Limb (tissue), 2 donors: ENCODE results near the gene CIPC.

Source experiments
- DNase-seq, 2 donors: peaks; one replicate each; pipeline ENCODE4 v3.0.0-alpha.2; 2016; ENCODE audit errors: extremely low spot score in 2 of 2

Gene CIPC

DNA sequence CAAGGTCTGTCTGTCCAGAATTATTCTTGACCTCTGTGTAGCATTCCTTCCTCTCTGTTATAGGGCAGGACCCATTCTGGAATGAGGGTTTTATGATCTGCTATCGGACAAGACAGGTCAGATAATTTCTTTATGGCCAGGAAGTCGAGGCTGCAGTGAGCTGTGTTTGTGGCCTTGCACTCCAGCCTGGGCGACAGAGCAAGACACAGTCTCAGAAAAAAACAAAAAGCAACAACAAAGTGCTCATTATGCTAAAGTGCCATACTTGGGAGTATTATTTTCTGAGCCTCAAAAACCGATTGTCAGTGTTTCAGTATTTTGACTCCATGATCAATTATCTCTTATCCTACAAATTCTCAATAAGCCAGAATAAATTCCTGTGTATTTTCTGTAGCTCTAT is 4.1 kb downstream of the CIPC start:
- no peak for DNase-seq

DNA sequence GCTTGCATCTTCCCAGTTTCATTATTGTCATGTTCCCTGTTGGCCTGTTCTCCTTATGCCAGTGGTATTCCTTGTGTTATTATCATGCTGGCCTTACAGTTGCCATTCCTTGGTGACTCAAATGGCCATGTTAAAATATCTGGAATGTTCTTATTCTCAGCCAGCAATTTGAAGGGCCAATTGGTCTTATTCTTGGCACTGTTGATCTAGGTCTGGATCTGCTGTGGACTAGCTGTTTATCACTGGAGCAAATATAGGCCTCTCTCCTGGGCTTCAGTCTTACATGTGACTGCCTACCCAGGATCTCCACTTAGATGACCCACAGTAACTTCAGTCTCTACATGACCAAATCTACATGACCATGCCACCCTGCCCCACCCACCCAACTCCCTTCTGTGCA is 5.4 kb downstream of the CIPC start:
- DNase-seq, result no peak

DNA sequence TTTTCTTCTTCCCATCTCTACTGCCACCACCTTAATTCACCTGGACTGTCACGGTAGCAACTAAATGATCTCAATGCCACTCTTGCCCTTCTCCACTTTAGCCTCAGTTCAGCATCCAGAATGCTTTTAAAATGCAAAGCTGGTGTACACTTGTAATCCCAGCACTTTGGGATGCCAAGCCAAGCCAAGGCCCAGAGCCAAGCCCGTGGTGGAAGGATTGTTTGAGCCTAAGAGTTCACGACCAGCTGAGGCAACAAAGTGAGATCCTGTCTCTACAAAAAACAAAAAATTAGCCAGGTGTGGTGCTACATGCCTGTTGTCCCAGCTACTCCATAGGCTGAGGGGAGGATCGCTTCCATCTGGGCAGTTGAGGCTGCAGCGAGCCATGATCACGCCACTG is 5.9 kb downstream of the CIPC start:
- no peak for DNase-seq

DNA sequence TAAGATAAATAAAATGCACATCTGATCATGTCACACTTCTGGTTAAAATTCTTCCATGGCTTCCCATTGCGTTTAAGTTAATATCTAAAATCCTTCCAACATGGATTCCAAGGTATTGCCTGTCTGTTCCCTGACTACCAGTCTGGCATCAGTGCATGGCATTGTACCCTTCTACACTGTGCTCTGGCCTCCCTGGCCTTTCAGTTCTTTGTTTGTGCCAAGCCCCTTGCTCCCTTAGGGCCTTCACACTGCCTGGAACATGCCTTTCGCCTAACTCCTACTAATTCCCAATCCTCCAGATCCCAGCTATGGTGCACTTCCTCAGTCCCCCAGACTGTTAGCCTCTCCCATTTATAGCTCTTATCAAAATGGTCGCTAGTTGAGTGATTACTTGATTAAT is 6.3 kb downstream of the CIPC start:
- no peak for DNase-seq

DNA sequence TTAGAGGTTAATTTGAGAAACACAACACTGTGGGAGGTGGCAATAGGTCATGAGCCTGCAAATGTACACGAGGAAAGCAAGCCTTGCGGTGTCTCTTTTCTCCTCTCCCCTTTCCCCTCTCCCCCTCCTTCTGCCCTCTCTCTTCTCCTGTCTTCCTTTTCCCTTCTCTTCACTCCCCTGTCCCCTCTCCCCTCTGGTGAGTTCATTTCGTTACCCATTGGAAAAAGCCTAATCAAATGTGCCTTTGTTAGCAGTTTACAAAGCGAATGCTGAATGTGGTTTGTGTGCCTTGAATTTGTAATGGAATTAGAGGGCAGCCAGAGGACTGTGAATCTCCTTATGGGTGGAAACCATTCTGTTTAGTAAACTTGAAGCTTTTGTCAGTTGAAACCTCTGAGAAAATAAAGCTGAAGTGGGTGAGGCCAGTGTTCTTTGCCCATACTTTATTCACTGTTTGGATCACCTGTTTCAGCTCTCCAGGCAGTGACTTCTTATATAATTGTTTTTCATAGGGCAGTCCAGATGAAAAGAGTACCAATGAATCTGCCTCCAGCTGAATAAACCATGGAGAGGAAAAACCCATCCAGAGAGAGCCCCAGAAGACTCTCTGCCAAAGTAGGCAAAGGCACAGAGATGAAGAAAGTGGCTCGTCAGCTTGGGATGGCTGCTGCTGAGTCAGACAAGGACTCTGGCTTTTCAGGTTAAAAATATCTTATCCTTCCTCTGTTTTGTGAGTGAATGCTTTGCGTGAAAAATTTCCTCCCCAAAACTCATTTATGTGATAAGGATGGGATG is 7.3 kb downstream of the CIPC start:
- DNase-seq, result no peak

DNA sequence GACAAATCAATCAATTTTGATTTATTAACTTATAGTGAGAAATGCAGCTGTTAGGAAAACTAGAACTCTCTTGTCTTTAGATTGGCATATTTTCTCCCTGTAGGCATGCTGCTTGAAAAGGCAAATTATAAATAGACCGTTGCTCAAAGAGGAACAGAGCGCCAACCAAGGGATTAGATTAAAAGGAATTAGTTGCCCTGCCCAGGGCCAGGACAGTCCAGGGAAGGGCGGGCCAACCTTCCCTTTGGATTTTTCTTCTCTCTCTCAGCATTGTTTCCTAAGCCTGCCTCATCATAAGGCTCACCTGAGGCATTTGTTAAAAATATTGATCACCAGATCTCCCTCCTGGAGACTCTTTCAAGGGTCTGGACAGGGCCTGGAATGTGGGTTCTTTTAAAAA is 8.6 kb downstream of the CIPC start:
- DNase-seq, result no peak

DNA sequence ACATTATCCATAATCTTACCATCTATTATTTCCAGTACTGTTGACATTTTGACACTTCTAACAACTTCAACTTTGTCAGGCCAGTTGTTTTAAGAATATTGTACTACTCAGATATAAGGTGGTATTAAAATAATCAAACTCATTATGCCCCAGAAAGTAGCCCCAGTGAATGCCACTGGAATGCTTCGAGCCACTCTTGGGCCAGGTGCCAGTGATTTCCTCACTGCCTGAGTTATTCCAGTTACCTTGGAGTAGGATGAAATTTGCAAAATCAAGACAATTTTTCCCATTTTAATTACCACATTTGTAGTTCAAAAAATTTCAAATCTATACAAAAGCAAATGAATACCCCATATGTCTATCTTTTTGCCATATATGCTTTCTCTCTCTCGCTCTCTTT is 9.2 kb downstream of the CIPC start:
- no peak for DNase-seq

DNA sequence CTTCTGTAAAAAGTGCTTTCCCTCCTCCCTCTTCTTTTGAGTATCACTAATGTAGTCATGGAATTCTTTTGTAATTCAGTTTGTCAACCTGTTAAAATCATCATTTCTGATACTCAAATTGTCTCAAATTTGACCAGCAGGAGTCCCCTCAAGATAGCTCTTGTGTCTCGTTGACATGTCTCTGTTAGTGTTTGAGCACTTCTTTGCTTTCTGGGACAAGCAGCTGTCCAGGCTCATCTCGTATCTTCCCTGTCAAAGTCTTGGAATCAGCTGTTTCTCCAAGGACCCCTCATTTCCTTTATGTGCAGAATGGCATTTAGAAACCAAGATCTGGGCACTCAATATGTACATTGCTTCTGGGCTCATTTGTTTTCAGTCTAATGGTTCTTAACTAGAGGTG is 10.7 kb downstream of the CIPC start:
- no peak for DNase-seq

DNA sequence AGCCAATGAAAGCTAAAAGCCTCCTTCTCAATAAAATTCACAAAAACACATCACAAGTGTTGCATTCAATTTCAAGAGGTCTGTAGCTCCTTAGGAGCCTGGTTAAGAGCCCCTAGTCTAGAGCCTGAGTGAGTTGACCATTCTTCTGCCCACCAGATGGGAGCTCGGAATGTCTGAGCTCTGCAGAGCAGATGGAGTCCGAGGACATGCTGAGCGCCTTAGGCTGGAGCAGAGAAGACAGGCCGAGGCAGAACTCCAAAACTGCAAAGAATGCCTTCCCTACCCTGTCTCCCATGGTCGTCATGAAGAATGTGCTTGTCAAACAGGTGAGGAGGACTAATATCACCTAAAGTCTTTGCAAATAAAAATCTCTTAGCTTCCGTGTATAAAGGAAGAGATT is 11.6 kb downstream of the CIPC start:
- no peak for DNase-seq

DNA sequence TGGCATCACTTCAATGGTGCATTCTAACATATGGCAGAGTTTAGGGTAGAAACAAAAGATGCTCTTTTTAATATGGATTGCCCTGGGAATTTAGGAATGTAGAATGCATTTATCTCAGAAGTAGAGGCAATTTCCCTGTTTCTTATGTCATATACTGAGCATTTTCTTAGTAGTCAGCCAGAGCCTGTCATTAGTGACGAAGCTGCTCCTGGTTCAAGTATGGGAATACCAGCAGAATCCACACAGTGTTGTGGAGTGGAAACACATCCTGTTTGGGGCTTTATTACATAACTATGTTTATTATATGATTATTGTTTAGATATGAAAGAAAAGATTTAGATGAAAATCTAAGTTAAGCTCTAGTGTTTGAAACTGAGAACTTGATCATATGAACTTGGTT is 12.2 kb downstream of the CIPC start:
- no peak for DNase-seq

DNA sequence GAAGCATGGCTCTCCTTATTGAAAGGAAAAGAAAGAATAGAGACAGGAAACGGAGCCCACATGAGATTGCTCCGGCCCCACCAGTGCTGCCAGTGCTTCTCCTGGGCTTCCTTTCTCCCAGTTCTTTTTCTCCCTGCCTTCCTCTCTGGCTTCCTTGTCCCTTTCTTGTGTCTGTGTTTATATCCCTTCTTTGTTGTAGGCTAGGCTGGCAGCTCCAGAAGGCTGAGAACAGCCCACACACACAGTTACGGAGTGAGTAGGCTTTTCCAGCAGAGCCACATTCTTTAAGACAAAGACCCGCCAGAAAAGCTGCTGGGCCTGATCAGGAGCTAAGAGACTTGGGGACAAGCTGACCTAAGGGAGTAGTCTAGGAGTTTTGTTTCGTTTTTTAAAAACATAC is 13.0 kb downstream of the CIPC start:
- no peak for DNase-seq

DNA sequence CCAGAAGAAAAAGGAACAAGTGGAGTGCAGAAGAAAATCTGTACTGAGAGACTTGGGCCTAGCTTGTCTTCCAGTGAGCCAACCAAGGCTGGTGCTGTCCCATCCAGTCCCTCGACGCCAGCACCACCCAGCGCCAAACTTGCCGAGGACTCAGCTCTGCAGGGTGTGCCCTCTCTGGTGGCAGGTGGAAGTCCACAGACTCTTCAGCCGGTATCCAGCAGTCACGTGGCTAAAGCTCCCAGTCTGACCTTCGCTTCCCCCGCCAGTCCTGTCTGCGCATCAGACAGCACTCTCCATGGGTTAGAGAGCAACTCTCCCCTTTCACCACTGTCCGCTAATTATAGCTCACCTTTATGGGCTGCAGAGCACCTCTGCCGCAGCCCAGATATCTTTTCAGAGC is 15.6 kb downstream of the CIPC start:
- DNase-seq, result no peak

DNA sequence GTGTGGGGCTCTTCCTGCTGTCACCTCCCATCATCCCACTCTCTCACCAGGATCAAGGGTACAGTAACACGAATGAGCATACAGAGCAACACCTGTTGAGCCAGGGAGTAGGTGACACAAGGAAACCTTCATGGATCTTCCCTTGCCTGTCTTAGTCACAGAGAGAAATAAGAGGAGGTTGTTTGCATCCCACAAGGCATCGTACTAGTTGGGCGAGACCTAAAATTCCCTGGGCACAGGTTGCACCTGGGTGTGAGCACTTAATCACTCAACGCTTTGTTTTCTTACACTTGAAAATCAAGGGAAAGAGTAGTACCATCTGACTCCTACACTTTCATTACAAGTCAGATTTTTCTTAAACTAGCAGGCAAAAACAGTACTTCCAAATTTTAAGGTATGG is 16.6 kb downstream of the CIPC start:
- DNase-seq, result no peak

DNA sequence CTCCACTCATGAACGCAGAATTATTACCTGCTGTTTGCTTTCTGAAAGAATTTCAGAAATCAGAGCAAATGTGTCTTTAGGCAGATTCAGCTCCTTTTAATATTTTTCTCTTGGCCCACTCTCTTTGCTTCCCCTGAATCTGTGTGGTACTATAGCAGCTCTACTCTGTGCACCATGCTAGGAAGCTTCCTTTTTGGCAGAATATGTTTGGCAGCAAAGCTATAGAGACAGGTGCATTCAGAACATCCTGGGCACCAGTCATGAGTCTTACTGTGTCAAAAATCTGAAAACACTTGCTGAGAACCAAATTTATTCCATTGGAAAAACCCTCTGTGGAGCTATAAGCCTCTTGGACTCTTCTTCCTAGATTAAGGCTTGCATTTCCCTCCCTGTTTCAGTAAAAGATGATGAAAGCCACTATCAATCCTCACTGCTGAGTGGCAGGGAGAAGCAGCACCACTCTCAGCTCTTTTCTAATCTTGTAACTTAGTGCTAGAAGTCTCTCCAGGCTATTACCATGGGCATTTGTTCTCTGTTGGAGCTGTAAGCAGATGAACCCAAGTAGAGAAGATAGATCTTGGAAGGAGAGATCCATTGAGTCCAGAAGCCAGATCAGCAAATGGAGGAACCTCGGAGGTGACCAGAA is 18.2 kb downstream of the CIPC start:
- no peak for DNase-seq

DNA sequence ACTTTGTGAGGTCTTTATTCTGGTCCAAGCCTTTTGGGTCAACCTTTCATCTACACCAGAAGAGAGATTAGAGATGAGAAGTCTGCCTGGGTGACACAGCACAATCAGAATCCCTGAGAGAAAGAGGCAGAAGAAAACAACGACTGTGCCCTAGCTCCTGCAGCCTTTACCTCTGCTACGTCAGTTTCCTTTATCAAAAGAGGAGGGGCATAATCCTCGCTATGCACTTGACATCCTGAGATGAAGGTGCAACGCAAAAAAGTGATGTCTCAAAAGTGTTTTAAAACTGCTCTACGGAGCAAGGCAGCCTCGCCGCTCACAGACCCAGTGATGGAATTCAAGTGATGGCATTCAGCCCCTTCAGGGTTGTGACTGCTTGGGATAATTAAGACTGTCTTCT is 21.8 kb downstream of the CIPC start:
- DNase-seq, result no peak

DNA sequence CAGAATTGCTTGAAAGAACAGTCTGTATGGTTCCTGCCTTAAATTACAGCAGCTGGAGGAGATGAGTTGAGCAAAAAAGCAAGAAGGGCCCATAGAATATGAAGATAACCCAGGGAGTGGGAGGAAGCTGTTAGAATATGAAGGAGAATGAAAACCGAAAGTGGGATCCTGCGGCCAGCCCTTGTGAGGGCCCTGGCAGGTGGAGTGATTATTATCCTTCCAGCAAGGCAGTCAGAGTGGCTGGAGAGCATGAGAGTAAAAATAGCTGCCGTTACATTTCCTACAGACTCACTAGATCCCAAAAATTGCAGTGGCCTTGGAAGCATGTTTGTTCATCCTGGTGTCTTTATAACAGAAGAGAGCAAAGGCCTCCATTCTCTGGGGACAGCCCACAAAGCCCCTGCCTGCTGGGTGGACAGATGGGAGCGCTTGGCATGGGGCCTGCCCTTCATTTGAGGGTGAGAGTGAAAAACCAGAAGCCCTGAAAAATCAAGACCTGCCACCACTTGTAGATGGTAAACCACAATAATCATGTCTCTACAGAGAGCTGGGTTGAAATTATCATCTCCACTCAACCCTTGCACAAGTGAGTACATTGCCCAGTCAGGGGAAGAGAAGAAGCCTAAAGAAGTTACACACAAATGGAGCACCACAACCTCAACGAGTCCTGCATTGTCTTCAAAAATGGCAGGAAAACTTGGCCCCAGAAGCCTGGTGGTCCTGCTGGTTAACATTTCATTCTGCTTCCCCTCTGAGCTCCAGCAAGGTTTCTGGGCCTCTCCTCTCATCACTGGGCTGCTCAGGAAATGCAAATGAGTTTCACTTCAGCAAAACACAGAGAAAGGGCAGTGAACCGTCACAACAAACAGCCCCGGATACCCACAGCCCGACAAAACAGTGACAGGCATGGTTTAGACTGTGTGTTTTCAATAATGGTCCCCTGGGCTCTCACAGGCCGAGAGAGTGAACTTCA is 23.0 kb downstream of the CIPC start:
- DNase-seq, result no peak

DNA sequence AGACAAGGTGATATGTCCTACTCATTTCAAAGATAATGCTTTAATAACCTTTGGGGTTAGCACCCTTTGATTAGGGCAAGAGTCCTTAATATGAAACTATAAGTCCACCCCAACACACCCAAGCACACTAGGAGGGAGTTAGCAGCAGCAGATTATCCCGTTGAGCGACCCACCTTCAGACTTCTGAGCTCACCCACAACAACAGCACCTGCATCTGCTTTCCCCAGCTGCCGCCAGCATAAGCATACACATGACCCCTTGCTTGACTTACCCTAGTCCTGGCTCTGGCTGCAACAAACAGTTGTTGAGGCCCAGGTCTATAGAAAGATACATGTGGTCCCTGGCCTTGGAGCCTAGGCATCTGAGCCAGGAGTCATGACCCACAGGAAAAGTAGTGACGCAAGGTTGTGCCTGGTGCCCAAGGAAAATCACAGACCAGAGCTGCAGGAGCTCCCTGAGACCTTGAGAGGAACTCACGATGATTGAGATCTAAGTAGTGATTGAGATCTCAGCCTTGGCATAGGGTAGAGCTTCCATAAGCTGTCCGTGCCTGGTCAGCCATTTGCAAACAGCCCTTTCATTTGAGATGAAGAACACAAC is 24.6 kb downstream of the CIPC start:
- no peak for DNase-seq

DNA sequence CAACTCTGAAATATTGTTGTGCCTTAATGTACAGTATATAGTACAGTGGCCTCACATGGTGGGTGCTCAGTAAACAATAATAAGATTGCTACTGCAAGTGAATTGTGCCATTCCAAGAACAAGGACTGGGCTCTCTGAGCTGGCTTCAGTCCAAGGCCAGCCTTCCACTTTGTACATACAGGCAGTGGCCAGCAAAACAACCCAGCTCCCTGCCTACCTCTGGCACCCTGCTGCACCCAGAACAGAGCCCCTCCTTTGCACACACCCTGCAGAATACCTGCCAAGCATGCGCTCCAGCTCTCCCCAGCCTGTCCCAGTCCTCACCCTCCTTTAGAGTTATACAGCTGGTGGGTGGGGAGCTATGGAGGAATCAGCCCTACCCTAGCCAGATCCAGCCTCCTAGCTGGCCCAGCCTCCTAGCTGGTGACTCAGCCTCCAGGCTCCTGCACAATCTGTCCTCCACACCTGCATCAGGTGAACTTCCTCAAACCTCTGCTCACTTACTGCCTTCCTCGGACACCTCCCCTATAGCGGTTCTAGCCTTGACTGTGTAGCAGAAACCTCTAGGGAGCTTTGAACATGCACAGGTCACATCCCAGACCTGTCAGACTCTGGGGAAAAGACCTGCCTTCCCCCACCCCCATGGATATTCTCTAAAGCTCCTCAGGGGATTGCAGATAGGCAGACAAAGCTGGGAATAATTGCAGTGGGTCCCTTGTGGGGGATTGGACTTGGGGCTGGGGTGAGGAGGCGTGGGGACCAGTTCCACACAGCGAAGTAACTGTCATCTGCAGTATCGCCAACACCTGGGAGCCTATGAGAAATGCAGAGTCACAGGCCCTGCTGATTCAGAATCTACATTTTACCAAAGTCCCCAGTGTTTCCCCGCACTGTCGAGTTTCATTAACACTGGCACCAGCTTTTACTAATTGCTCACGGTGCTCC is 25.6 kb downstream of the CIPC start:
- DNase-seq, result no peak

DNA sequence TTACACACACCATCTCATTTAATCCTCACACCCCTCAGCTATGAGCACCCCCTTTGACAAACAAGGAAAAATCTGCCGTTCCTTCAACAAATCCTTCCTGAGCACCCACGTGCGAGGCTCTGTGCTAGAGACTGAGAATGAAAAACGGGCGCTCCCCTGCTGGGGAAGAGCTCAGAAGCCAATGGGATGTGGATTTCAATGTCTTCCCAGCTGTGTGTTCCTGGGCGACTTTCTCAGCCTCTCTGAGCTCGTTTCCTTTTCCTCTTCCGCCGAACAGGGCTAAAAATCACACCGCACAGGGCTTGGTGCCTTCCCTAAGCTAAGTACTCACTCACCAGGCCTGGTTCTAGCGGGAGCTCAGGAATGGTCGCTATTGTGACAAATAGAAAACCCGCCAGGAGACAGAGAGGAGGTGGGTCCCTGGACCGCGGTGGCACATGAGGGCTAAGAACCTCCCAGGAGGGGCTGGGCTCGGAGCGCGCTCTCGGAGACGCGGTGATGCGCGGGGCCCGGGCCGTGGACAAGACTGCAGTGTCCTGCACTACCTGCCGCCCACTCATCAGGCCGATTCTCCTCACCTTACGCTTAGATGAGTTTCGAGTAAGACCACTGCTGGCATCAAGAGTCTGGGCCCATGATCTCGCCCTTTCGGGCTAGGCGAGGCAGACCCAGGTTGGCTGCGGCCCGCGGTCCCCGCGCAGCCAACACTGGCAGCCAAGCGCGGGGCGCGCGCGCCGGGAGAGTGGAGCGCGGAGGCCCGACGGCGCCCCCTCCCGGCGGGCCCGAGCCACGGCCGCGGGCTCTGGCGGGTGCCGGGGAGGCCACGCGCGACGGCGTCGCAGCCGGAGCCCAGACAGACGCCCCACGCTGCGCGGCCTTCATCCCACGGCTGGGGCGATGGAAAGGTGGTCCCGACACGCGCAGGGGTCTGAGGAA is 26.6 kb downstream of the CIPC start:
- peak in 1 of 2 donors; percentile 78 for DNase-seq
